Lower leg skin (tissue), 3 donors: ENCODE data around the gene TMEM11.

Source experiments
- CTCF ChIP-seq, 3 donors: fragments of 450-650 bp; IDR thresholded peaks; one replicate each; pipeline ENCODE4 v1.5.1; 2016; ENCODE audit warnings: antibody characterized with exemption in 3 of 3, mild to moderate bottlenecking in 3 of 3, moderate library complexity in 2 of 3
- POLR2A ChIP-seq, 2 donors: fragments of 450-650 bp; IDR thresholded peaks; one replicate each; pipeline ENCODE4 v1.6.1; 2016 to 2017; ENCODE audit warnings: antibody characterized with exemption in 2 of 2, mild to moderate bottlenecking in 1 of 2, moderate library complexity in 1 of 2

- TF ChIP-seq POLR2A (IDR thresholded peaks at IDR 0.05) (no peak), CTCF (IDR thresholded peaks at IDR 0.05) (no peak)
Observed at GRCh38 chr17:21169496-21169895, 44.5 kb downstream of the TMEM11 start.
